GM13977 (cell line): ENCODE results near the gene SIGLEC1.

Source experiments
- DNase-seq: peaks from one replicate; pipeline ENCODE4 v3.0.0; 2012; ENCODE audit warnings: low spot score
- in situ Hi-C: fragments of 300-500 bp; cut with MboI; formaldehyde crosslinking; loops from one replicate; pipeline ENCODE4 v1.12.0; 2022; ENCODE audit warnings: low sequenced_read_pairs, low pct_unique_long_range_greater_than_20kb, mixed read lengths, inconsistent platforms; ENCODE audit not compliant: unreplicated experiment
- TF ChIP-seq, protein P1 (sequence below): IDR thresholded peaks from 2 replicates; pipeline ENCODE4 v1.5.1; 2012; ENCODE audit warnings: mild to moderate bottlenecking, control low read depth; ENCODE audit not compliant: insufficient read depth; ENCODE audit errors: extremely low read depth, missing control alignments

Gene SIGLEC1

DNA sequence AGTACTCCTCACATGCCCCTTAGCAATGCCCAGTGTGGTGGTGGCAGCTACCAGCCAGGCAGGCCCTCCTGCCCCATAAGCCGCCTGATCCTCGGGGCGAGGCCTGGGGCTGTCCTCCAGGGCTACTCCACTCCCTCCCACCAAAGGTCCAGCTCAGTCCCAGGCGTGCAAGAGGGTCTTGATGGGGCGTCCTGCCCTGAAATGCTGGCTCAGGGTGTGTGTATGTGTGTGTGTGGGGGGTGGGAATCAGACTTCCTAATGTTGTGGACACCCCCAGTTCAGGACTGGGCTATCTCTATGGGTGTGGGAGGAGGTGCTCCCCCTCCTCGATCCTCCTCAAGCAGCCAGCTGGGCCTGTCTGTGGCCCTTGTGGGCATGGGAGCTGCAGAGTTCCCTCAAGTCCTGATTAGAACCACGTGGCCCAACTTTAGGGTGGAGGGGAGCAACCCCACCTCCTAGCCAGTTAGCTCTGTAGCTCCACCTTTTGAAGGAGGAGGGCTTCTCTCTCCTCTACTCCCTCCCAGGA, 27.6 kb upstream of the SIGLEC1 start:
- TF ChIP-seq, protein P1, sequence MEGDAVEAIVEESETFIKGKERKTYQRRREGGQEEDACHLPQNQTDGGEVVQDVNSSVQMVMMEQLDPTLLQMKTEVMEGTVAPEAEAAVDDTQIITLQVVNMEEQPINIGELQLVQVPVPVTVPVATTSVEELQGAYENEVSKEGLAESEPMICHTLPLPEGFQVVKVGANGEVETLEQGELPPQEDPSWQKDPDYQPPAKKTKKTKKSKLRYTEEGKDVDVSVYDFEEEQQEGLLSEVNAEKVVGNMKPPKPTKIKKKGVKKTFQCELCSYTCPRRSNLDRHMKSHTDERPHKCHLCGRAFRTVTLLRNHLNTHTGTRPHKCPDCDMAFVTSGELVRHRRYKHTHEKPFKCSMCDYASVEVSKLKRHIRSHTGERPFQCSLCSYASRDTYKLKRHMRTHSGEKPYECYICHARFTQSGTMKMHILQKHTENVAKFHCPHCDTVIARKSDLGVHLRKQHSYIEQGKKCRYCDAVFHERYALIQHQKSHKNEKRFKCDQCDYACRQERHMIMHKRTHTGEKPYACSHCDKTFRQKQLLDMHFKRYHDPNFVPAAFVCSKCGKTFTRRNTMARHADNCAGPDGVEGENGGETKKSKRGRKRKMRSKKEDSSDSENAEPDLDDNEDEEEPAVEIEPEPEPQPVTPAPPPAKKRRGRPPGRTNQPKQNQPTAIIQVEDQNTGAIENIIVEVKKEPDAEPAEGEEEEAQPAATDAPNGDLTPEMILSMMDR = no peak
- in situ Hi-C loops = no loop called here
- no peak for DNase-seq

DNA sequence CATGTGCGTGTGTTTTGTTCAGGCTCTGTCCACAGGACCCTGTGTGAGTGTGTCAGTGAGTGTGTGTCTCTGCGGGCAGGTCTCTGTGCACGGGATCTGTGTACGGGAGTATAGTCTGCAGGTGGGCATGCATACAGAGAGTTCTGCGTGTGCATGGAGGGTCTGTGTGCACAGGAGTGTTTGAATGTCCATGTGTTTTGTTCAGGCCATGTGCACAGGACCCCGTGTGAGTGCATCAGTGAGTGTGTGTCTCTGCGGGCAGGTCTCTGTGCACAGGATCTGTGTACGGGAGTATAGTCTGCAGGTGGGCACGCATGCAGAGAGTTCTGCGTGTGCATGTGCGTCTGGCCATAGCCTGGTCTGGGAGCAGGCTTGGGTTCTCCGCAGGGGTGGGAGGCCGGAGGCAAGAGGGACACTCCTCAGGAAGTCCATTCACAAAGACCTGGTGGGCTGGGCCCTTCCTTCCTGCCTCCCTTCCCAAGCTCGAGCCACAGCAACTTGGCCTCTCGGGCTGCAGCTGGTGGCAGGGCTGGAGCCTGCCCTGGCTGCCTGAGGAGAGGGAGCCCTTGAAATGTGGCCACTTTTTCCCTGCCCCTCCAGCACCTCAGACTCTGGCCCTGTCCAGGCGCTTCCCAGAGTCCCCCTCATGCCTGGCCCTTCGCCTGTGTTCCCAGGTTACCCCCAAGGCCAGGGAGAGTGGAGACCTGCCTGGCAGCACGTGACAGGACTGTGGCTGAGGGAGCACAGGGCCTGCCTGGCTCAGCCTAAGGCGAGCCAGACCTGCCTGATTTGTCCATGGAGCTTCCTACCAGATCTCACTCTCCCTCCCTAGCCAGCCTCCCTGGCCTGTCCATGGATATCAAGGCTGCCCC, 26.9 kb upstream of the SIGLEC1 start:
- DNase-seq = no peak
- TF ChIP-seq, protein P1 = no peak
- in situ Hi-C loops = no loop called here

DNA sequence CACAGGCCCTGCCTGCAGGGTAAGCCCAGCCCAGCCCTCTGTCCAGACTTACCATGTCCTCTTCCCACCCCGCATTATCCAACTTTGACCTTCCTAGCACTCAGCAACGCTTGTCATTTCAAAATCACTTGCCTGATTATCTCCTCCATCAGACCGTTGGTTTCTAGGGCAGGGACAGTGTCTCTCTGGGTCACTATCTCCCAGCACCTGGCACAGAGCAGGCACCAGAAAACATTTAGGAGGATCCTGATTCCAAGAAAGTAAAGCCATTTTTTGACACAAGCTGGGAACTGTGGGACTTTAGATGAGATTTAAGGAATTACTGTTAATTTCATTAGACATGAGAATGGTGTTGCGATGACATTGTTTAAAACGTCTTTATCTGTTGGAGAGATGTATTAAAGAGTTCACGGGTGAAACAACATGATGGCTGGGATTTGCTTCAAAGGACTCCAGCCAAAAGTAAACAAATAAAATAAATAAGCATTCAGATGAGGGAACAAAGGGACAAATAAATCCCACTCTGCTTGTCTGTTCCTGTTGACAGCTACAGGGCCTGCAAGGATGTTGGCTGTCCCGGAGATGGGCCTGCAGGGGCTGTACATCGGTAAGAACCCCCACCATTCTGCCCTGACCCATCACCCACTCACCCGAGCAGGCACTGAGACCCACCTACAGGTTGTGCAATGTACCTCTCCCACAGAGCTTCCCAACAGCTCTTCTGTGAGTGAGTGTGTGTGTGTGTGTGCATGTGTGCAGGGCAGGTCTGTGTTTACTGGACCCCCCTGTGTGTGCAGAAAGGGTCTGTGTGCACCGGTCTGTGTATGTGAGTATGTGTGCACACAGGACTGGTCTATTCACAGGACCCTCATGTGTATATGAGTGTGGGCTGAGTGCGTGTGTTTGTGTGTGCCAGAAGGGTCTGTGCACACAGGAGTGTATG, 26.0 kb upstream of the SIGLEC1 start:
- TF ChIP-seq, protein P1 = no peak
- no peak for DNase-seq
- in situ Hi-C loops = no loop called here

DNA sequence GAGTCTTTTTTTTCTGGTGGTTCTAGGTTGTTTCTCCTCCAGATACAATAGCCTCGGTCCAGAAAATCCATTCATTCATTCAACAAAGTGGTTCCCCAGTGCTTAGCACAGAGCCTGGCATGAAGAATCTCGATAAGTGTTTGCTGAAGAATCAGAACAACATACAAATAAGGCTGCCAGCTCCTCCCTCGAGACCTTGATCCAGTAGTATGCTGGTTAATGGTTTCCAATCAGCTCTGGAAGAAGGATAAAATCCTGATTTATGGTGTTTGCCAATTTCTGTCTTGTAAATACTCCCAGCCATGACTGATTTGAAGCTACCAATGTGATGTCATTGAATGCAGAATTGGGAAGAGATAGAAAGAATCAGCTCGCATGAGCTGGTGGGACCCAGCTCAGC, 23.4 kb upstream of the SIGLEC1 start:
- in situ Hi-C loops = no loop called here
- no peak for DNase-seq
- TF ChIP-seq, protein P1 = no peak

DNA sequence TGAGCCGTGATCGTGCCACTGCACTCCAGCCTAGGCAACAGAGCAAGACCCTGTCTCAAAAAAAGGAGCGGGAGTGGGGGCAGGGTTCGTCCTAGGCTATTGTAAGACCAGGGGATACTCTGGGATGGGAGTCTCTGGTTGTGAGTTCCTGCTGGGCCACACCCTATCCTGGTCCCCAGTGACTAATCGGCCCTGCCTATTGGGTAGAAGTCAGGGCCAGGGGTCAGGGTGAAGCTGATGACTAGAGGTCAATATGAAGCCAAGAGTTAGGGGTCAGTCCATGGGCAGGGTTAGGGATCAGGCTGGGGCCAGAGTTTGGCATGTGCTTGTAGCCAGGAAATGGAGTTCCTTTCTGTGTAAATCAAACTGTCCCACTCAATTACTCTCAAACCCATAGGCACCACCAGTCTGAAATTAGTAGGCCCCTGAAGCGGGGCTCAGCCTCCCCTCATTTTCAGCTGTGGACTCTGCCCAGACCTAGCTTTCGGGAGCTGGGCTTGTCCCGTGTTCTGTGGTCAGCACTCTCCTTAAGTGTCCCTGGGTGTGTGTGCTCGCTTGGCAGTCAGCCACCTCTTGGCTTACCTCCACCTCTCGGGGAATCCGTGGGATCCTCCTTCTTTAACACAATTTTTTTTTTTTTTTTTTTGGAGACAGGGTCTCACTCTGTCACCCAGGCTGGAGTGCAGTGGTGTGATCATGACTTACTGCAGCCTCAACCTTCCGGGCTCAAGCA, 21.9 kb upstream of the SIGLEC1 start:
- TF ChIP-seq, protein P1 = no peak
- in situ Hi-C loops = no loop called here
- DNase-seq = no peak
